GM21717 (cell line): ENCODE data around the gene UBE2D2.

Source experiments
- ATAC-seq: cut with Tn5 transposase; IDR thresholded peaks from one replicate; pipeline ENCODE4 v1.9.1; 2021; ENCODE audit warnings: mild to moderate bottlenecking, moderate library complexity; ENCODE audit not compliant: unreplicated experiment

Gene UBE2D2

GRCh38 chr5:139634541-139634940 is 73.4 kb downstream of the UBE2D2 start:
- ATAC-seq: no peak

- no peak for ATAC-seq
Observed at GRCh38 chr5:139635191-139635590, 74.1 kb downstream of the UBE2D2 start.

- no peak for ATAC-seq
Observed at GRCh38 chr5:139635606-139636206, 74.6 kb downstream of the UBE2D2 start.

DNA sequence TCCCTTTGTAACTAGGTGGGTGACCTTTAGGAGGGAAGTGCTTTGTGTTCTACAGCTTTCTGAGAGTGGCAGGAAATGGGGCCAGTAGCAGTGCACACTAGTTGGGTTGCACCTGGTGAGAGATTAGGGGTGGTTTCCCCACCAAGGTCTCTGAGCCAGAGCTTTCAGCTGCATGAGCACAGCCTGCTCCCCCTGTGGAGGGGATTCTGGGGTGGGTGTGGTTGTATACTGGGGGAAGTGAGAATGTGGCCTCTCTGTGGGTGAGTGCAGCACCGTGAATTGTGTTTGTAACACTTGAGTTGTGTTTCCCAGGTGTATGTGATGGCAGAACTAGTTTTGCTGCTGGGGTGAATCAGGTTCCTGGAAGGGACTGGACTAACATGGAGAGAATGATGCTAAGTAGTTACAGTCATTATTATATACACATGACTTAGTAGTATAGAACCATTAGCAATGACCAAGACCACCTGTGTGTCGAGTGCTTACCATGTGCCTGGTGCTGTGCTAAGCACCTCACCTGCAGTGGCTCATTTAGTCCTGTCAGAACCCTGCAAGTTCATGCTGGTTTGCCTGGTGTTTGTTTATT is 75.2 kb downstream of the UBE2D2 start:
- ATAC-seq: peak; percentile 71

GRCh38 chr5:139636975-139637408 is 75.9 kb downstream of the UBE2D2 start:
- peak; percentile 20 for ATAC-seq

- ATAC-seq: peak; percentile 23
Observed at GRCh38 chr5:139637438-139638089, 76.4 kb downstream of the UBE2D2 start.

GRCh38 chr5:139638090-139638735 is 77.1 kb downstream of the UBE2D2 start:
- no peak for ATAC-seq

- no peak for ATAC-seq
Observed at GRCh38 chr5:139638736-139639618, 77.8 kb downstream of the UBE2D2 start.

- no peak for ATAC-seq
Observed at GRCh38 chr5:139639619-139640380, 78.7 kb downstream of the UBE2D2 start.

DNA sequence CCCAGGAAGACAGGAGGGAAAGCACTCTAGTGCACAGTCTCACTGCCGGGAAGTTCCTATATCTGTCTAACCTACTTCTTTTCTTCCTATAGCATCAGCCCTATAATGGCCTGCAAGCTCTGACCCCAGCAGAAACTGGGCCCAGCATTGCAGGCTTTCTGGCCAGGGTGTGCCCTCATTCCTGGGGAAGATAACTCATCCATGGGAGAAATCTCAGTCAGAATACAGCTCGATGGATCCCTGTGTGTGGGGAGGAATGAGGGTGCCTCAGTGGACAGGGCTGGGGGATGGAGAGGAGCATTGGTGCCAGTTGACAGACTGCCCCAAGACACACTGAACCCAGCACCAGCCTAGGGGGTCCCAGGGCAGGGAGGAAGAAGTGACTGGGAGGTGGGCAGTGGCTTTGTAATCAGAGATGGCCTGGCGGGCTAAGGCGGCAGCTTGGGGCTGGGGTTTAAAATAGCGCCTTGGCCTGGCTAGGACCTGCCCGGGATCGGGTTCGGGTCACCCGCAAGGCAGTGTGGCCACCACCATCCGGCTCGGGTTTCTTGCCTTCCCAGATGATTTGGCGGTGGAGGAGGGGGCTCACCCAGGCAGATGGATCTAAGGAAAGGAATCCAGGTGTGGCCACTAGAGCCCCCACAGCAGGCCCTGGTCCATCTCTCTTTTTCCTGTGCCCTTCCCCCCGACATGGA is 79.4 kb downstream of the UBE2D2 start:
- ATAC-seq: no peak

DNA sequence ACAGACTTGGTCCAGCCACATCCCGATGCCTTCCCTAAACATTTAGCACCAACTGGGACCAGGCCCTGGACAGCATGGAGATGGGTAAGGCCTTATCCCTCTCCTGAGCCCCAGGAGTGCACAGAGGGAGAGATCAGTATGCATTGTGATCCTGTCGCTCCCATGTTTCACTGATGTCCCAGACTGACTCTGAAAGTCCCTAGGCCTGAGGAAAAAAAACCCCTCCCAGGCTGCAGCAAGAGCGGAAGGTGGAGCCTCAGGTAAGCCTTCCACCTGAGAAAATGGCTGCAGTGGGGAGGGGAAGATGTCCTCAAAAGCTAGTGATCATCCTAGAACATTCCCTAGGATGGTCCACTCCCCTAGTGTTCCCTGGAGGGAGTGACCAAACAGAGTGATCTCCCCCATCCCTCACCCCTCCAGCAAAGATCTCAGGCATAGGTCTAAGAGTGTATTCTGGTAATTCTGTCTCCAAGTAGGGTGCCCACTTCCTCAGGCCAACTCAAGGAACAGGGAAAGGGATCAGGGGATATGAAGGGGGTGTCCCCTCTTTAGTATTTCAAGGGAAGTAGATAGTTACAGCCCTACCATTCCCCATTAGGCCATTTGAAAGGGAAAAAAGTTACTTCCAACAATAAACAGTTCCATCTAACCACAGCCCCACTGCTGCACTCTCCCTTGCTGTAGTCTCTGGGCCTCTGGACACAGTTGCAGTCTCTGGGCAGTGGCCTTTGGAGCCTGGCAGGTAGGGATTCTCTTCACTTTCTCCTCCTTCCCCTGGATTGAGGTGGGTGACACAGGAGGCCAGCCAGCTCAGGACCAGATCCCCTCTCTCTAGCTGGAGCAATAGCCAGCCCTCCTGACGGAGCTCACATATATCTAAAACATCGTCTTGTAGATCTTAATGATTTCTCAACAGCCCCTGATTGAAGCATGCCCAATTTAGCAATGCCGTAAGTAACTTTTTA is 80.3 kb downstream of the UBE2D2 start:
- ATAC-seq: no peak

GRCh38 chr5:139642213-139642612 is 81.1 kb downstream of the UBE2D2 start:
- no peak for ATAC-seq

GRCh38 chr5:139642891-139643871 is 82.0 kb downstream of the UBE2D2 start:
- no peak for ATAC-seq

DNA sequence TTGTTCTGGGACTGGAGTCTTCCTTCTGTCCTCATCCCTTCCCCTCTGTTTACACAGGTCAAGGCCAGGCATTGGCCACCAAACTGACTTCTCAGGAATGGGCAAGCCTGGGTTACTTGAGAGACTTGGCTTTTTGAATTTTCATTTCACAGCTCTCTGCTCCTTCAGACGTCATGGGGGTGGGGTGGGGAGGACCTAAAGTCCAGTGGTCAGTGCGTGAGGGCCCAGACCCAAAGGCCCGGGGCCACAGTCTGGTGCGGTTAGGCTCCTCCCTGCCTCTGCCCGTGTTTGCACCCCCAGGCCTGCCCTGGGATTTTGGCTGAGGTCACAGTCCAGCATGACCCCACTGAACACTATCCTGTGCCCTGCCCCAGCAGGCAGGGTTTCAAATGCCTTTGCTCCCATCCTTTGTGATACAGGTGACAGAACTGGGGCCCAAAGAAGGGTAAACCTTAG is 82.9 kb downstream of the UBE2D2 start:
- no peak for ATAC-seq

DNA sequence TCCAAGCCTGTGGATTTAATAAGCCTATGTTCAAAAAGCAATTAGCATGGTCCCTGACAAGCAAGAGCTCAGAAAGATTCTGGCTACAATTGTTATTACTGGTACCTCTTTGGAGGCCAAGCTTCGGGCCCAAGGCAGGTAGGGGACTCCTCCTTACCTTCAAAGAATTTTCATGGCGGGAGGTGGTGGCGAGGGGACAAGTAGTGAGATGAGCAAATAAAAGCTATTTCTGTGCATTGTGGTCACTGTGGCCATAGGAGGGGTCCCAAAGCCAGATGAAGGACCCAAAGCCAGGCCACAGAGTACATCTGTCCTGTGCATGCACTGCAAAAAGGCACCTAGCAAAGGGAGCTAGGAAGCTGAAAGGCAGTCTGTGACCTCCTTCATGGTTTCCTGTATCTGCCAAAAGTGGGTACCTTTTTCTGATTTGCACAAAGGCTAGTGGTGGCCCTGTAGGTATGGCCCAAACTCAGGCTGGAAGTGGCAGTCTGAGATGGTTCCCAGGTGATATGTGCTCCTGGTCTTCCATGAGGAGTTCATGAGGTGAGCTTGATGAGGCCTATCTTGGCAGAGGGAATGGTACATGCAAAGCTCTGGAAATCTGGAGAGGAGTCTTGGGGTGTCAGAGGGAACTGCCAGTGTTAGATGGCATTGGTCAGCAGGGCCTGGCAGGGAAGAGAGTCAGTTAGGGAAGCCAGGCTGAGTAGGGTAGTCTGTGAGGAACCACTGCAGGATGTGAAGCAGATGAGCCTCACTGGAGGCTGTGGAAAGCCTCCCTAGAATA is 83.7 kb downstream of the UBE2D2 start:
- no peak for ATAC-seq

DNA sequence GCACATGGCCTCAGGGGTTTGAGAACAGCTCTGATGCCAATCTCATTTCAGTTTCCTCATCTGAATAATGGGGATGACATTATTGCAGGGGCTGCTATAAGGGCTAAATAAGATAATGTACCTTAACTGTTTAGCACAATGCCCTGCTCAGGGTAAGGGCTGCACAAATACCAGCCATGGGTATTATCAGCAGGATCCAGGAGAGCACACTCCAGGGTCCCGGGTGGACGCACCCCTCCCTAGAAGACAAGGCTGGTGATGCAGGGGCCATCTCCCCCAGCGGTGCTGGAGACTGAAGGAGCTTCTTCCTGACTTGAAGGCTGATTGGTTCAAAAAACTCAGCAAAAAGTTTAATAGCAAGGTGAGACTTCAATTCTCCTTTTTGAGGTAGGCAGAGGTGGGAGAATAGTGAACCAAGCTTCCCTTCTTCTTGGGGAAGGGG is 84.3 kb downstream of the UBE2D2 start:
- no peak for ATAC-seq
